GM12892 (cell line): ENCODE data around the gene CYP1A2.

Source experiments
- DNase-seq: peaks from one replicate; pipeline ENCODE4 v3.0.0; 2011; ENCODE audit not compliant: insufficient read length
- FAIRE-seq: peaks from 2 replicates; lab custom pipeline; 2011; peaks lifted over from hg19 to GRCh38; lab: Jason Lieb, UNC
- POLR2A ChIP-seq: IDR thresholded peaks from 2 replicates; pipeline ENCODE4 v1.6.1; 2011; ENCODE audit warnings: low read depth, low read length, control low read depth
- POLR2AphosphoS5 ChIP-seq: IDR thresholded peaks from 2 replicates; pipeline ENCODE4 v1.6.1; 2011; ENCODE audit warnings: low read depth, low read length, control low read depth
- TAF1 ChIP-seq: IDR thresholded peaks from 2 replicates; pipeline ENCODE4 v1.6.1; 2011; ENCODE audit warnings: low read depth, mild to moderate bottlenecking, control low read depth, low read length, borderline replicate concordance

CYP1A2 gene

DNA sequence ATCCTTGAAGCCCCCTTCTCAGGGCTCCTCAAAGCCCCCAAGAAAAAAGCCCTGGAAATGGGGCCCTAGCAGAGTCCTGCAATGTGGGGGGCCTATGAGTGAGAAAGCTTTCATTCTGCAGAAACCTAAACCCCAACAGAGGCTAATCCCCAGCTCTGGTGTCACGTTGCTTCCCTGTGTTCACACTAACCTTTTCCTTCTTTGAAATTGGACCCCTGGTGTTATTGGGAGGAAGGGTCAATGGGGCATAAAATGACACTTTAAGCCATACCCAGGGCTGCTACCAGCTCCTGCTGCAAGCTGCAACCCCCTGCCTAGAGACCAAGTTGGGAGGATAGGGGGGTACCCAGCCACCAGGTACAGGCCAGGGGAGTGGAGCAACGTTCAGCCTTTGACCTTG, 2.1 kb downstream of the CYP1A2 start:
- no peak for FAIRE-seq
- DNase-seq: no peak
- TF ChIP-seq POLR2AphosphoS5 (no peak), POLR2A (no peak), TAF1 (no peak)

DNA sequence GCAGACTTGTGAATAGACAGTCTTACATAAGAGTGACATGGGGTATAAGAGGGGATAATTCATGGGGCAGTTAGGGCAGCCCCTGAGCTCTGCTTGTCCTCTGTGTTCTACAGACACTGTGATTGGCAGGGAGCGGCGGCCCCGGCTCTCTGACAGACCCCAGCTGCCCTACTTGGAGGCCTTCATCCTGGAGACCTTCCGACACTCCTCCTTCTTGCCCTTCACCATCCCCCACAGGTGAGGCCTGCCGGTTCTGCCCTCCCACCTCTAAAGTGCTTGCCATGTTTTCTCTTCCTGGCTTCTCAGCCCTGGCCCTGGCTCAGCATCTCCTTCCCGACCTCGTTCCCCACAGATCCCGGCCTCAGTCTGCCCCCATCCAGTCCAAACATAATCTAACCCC, 3.4 kb downstream of the CYP1A2 start:
- no peak for DNase-seq
- FAIRE-seq: no peak
- no peak for TF ChIP-seq POLR2AphosphoS5
- no peak for TF ChIP-seq TAF1
- no peak for TF ChIP-seq POLR2A

DNA sequence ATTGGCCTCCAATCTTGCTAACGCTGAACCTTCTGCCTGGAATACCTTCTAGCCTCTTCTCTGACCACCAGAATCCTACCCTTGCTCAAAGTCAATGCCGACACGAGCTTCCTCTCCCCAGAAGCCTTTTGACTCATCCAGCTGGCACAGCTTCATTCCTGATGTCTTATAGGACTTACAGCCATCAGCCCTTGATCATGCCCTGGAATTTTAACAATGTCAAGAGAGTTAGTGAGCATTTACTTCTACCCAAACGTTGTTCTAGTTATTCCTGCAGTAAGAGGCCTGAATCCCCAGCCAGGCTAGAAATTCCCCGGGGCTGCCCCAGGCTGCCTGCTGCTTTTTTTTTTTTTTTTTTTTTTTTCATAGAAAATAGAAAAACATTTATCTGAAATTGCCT, 3.9 kb downstream of the CYP1A2 start:
- FAIRE-seq (peak; percentile 5), DNase-seq (no peak)
- TF ChIP-seq POLR2AphosphoS5: no peak
- TF ChIP-seq POLR2A: no peak
- TF ChIP-seq TAF1: no peak

DNA sequence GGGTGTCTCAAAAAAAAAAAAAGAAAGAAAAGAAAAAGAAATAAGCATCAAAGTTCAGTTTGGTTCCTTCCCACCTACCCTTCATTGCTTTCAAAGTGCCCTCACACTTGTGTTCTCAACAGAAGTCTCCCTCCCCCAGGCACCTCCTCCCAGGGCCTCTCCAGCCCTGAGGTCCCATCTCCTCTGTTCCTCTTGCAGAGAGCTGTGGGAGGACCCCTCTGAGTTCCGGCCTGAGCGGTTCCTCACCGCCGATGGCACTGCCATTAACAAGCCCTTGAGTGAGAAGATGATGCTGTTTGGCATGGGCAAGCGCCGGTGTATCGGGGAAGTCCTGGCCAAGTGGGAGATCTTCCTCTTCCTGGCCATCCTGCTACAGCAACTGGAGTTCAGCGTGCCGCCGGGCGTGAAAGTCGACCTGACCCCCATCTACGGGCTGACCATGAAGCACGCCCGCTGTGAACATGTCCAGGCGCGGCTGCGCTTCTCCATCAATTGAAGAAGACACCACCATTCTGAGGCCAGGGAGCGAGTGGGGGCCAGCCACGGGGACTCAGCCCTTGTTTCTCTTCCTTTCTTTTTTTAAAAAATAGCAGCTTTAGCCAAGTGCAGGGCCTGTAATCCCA, 6.1 kb downstream of the CYP1A2 start:
- FAIRE-seq (no peak), DNase-seq (no peak)
- no peak for TF ChIP-seq TAF1
- TF ChIP-seq POLR2A: no peak
- TF ChIP-seq POLR2AphosphoS5: no peak

DNA sequence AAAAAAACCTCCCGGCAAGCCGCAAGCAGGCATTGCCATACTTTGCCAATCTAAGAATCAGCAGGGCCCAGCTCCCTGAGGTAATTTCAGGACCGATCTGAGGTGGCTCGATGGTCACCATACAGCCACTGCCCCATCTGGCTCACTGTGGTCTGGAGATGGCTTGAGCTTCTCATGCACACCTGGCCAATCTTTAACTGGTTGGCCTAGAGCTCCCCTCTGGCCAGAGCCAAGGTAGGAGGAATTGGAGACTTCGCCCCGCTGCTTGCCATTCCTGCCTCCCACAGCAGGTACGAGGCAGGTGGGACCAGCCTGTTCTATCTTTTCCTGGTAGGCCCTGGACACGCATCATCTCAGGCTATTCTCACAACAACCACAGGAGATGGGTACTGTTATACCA, 10.1 kb downstream of the CYP1A2 start:
- DNase-seq (no peak), FAIRE-seq (no peak)
- TF ChIP-seq POLR2A: no peak
- TF ChIP-seq POLR2AphosphoS5: no peak
- TF ChIP-seq TAF1: no peak

DNA sequence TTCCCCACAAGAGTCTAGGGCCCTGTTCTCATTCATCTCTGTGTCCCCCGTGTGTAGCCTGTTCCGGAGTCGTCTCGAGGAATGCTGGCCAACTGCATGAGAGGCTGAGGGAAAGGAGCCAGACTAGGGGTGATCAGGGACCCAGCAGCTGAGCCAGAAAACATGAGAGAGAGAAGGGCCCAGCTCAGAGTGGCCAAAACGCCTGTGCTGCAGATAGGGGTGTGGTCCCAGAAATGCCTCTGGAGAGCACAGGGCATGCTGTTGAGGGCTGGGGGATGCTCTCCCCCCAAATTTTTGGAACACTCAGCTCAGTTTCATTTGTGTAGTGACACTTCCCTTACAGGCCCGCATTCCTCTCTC, 14.1 kb downstream of the CYP1A2 start:
- TF ChIP-seq POLR2A (no peak), TAF1 (no peak), POLR2AphosphoS5 (no peak)
- FAIRE-seq (no peak), DNase-seq (no peak)

DNA sequence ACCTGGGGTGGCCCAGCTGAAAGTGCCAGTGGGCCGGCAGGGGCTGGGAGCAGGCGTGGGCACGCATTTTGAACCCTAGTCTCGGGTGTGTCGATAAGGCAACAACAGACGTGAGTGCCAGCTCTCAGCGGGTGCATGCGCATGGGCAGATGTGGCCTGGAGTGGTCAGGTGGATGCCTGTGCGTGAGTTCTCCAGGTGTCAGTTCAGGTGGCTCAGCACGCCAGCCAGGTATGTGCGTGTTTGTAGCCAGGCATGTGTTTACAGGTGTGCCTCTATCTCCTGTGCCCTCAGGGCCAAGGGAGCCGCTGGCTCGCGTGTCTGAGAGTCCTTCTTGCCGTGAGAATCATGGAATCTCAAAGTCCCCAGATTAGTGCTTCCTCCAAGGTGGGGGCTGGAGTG, 14.8 kb downstream of the CYP1A2 start:
- no peak for FAIRE-seq
- TF ChIP-seq POLR2A (no peak), POLR2AphosphoS5 (no peak), TAF1 (no peak)
- DNase-seq: no peak

DNA sequence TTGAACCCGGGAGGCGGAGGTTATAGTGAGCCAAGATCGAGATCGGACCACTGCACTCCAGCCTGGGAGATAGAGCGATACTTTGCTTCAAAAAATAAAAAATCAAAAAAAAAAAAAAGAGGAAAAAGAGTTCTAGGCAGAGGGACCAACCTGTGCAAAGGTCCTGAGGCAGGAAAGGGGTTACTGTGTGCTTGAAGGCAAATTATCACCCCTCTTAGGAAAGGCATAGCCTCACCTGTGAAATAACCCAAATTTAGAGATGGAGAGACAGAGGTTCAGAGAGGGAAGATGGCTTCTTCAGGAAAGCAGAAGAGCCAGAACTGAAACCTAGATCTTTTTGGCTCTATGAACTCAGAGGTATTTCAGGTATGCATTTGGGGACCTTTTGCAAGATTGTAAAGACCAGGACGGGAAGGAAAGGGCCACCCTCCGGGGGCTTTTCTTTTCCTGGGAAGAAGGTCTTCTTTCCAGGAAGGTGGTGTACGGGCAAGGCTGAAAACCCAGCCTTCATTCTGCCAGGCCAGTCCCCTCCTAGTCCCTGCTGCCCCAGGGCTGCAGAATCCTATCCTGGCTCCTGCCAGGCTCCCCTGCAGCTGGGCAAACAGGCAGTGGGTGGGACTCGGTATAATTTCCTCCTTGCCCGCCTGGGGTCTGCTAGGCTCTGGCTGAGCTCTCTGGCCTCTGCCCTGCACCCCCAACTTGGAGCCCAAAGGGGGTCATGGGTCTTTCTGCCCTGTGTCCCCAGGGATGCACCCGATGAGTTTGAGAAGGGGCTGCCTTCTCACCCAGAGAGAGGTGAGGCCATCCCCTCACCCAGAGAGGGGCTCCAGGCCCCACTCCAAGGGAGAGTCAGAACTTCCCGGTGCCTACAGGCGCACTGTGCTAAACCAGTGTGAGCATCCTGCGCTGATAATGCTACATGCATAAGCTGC, 18.8 kb downstream of the CYP1A2 start:
- TF ChIP-seq POLR2A (no peak), POLR2AphosphoS5 (no peak)
- DNase-seq: no peak
- no peak for FAIRE-seq

DNA sequence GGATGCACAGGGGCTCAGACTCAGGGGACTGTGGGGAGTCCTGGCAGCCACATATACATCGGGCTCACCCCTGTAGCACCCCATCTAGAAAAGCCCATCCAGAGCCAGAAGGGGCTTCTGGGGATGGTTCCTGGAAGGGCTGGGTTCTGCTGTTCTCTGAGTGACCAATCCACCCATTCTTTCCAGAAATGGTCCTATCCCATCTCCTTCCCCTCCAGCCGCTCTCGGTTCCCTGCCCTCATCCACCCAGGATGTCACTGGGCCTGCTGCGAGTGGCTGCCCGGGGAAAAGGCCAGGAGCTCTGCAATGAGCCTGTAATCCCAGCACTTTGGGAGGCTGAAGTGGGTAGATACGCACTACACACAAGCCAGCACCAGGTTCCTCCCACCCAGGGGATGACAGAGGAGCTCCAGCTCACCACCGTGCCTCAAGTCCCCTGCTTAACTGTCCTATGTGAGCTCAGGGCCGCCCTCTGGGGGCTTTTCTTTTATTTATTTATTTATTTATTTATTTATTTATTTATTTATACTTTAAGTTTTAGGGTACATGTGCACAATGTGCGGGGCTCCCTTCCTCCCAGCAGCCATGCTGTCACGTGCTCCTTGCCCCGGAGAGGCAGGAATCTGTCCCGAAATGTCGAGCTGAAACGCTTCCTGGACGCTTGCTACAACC, 19.6 kb downstream of the CYP1A2 start:
- no peak for DNase-seq
- no peak for FAIRE-seq
- TF ChIP-seq POLR2A: no peak
- no peak for TF ChIP-seq POLR2AphosphoS5
- no peak for TF ChIP-seq TAF1

DNA sequence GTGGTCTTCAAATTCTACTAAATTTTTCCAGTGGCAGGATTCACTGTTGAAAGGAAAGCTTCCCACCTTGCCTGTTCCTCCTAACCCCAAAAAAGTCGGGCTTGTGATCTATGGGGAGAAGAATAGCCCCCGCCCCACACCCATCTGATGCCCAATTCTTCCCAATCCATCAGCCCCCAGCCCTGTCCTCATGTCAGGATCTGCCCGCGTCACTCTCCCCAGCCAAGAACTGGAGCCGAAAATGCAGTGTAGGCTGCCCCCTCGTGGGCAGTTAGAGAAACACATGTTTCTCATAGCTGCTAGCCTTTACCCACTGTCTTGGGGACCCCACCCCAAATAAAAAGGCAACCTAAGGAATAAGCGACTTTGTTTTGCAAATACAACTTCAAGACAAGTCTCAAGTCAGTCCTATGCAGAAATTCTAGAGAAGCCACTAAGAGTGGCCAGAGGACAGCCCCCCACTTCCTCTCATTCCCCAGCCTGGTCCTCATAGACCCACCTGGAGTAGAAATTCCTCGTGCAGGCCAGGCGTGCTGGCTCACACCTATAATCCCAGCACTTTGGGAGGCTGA, 20.2 kb downstream of the CYP1A2 start:
- no peak for TF ChIP-seq POLR2AphosphoS5
- no peak for TF ChIP-seq TAF1
- no peak for TF ChIP-seq POLR2A
- FAIRE-seq: peak; percentile 97
- no peak for DNase-seq

DNA sequence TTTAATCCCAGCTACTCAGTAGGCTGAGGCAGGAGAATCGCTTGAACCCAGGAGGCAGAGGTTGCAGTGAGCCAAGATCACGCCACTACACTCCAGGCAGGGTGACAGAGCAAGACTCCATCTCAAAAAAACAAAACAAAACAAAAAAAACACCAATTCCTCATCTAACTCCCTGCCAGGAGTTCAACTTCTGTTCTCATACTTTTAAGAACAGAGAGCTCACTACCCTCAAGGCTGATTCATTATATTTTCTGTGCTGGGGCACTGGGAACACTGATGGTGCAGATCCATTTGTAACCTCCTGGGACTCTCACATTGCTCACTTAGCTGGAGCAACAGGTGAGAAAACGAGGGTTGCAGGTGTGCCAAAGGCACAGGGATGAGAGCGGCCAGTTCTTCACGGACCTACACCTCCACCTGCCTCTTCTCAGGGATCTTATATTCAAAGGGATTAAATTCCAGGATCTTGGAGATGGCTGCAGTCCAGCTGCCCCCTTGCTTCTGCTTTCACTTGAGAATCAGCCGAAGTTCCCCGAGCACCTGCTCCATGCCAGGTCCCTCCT, 20.9 kb downstream of the CYP1A2 start:
- TF ChIP-seq POLR2A (no peak), POLR2AphosphoS5 (no peak), TAF1 (no peak)
- DNase-seq (no peak), FAIRE-seq (no peak)
